ENCODE data around the gene TRAM2. TPM values are rescaled to one million over a fixed set of nuclear protein-coding genes. Genes with fewer than 3 reads are reported as not detected.

The TRAM2 gene
- total RNA-seq, 6 experiments from 2014 or later = 191 to 235 (median 215) TPM

GRCh38 chr6:52591832-52592231 is 15.0 kb upstream of the TRAM2 start:
- peaks cover 61% of the 10 kb centered on the region for H3K4me1 Mint-ChIP-seq (ENCODE audit: low read depth)
- peaks cover 1% of the 10 kb centered on the region; the same call in 1 of the 2 replicates for H3K27me3 Mint-ChIP-seq (ENCODE audit: insufficient read depth)
- no peak for DNase-seq
- H3K4me3 Mint-ChIP-seq = no peak overlapping the region
- H3K9me3 Mint-ChIP-seq = no peaks in the 10 kb centered on the region
- H3K36me3 Mint-ChIP-seq (ENCODE audit: low read depth) = no peaks in the 10 kb centered on the region
- H3K27ac Mint-ChIP-seq = no peak overlapping the region
- no peak for TF ChIP-seq CTCF (IDR thresholded peaks at IDR 0.05)

- Mint-ChIP-seq H3K36me3 (ENCODE audit: low read depth) (no peaks in the 10 kb centered on the region), H3K27ac (peak overlapping the region; percentile 49), H3K4me1 (ENCODE audit: low read depth) (peaks cover 46% of the 10 kb centered on the region), H3K27me3 (ENCODE audit: insufficient read depth) (peaks cover under 1% of the 10 kb centered on the region; the same call in 1 of the 2 replicates), H3K9me3 (no peaks in the 10 kb centered on the region), H3K4me3 (no peak overlapping the region)
- peak; percentile 62 for DNase-seq
- TF ChIP-seq CTCF (IDR thresholded peaks at IDR 0.05) = peak; percentile 36
Measured at GRCh38 chr6:52590152-52590891, 13.5 kb upstream of the TRAM2 start.

- DNase-seq = no peak
Measured at GRCh38 chr6:52588710-52589091, 11.8 kb upstream of the TRAM2 start.

GRCh38 chr6:52588087-52588709 is 11.3 kb upstream of the TRAM2 start:
- Mint-ChIP-seq H3K36me3 (ENCODE audit: low read depth) (no peaks in the 10 kb centered on the region), H3K4me3 (no peak overlapping the region), H3K27me3 (ENCODE audit: insufficient read depth) (no peaks in the 10 kb centered on the region; the same call in 1 of the 2 replicates), H3K4me1 (ENCODE audit: low read depth) (peaks cover 25% of the 10 kb centered on the region), H3K27ac (peak overlapping the region; percentile 68; the same call in 1 of the 2 replicates), H3K9me3 (no peaks in the 10 kb centered on the region)
- DNase-seq = no peak
- TF ChIP-seq CTCF (IDR thresholded peaks at IDR 0.05) = no peak

More at GRCh38 chr6:52588710-52589091, 11.8 kb upstream of the TRAM2 start:
- no peak overlapping the region for H3K4me3 Mint-ChIP-seq
- H3K27me3 Mint-ChIP-seq (ENCODE audit: insufficient read depth) = no peaks in the 10 kb centered on the region; the same call in 1 of the 2 replicates
- peak overlapping the region; percentile 68 for H3K27ac Mint-ChIP-seq
- H3K4me1 Mint-ChIP-seq (ENCODE audit: low read depth) = peaks cover 30% of the 10 kb centered on the region
- H3K36me3 Mint-ChIP-seq (ENCODE audit: low read depth) = no peaks in the 10 kb centered on the region
- no peak for TF ChIP-seq CTCF (IDR thresholded peaks at IDR 0.05)
- H3K9me3 Mint-ChIP-seq = no peaks in the 10 kb centered on the region

- Mint-ChIP-seq H3K36me3 (ENCODE audit: low read depth) (peaks cover 9% of the 10 kb centered on the region), H3K27me3 (ENCODE audit: insufficient read depth) (no peaks in the 10 kb centered on the region; the same call in 1 of the 2 replicates), H3K4me3 (no peak overlapping the region), H3K9me3 (no peaks in the 10 kb centered on the region), H3K27ac (no peak overlapping the region), H3K4me1 (ENCODE audit: low read depth) (peaks cover 24% of the 10 kb centered on the region)
- TF ChIP-seq CTCF (IDR thresholded peaks at IDR 0.05) = no peak
- no peak for DNase-seq
Measured at GRCh38 chr6:52587001-52587400, 10.1 kb upstream of the TRAM2 start.

All from HFFc6 (cell line).